Lung (tissue), 12 donors: ENCODE results near the gene PRSS48. TPM values are rescaled to one million over a fixed set of nuclear protein-coding genes. Genes with fewer than 3 reads are reported as not detected.
A peak's percentile ranks its signal among the peaks of the same experiment; 100 is the strongest.

Experiments used
- ATAC-seq: fragments of 200-7000 bp; cut with Tn5 transposase; one replicate; pipeline ENCODE4 v1.9.1; 2020; ENCODE audit warnings: moderate number of reproducible peaks; ENCODE audit not compliant: insufficient read depth, low FRiP score
- DNase-seq, 3 donors: peaks; one replicate each; pipeline ENCODE4 v3.0.0-alpha.2; 2013 to 2017
- H3K27ac ChIP-seq, 2 donors: one replicate each; pipeline ENCODE4 v1.5.1; 2013; ENCODE audit warnings: mild to moderate bottlenecking in 2 of 2, moderate library complexity in 2 of 2, control low read depth in 1 of 2, inconsistent platforms in 1 of 2, low read depth in 1 of 2, low read length in 1 of 2
- H3K27me3 ChIP-seq, 3 donors: one replicate each; pipeline ENCODE4 v1.5.1; 2013; ENCODE audit warnings: low read length in 2 of 3; ENCODE audit not compliant: control insufficient read depth in 3 of 3, insufficient read depth in 3 of 3
- H3K36me3 ChIP-seq, 4 donors: one replicate each; pipeline ENCODE4 v1.5.1; 2013; ENCODE audit warnings: low read length in 4 of 4, mild to moderate bottlenecking in 1 of 4, moderate library complexity in 1 of 4; ENCODE audit not compliant: control insufficient read depth in 4 of 4, insufficient read depth in 4 of 4
- H3K4me1 ChIP-seq, 5 donors: one replicate each; pipeline ENCODE4 v1.5.1; 2013; ENCODE audit warnings: low read length in 5 of 5, mild to moderate bottlenecking in 2 of 5, moderate library complexity in 1 of 5; ENCODE audit not compliant: control insufficient read depth in 5 of 5, insufficient read depth in 5 of 5
- H3K4me3 ChIP-seq: one replicate; pipeline ENCODE4 v1.5.1; 2013; ENCODE audit warnings: mild to moderate bottlenecking, control low read depth, moderate library complexity
- H3K9ac ChIP-seq, 2 donors: one replicate each; pipeline ENCODE4 v1.5.1; 2013; ENCODE audit warnings: low read length in 2 of 2, control low read depth in 1 of 2; ENCODE audit not compliant: insufficient read depth in 1 of 2
- H3K9me3 ChIP-seq, 4 donors: one replicate each; pipeline ENCODE4 v1.5.1; 2013; ENCODE audit warnings: low read length in 3 of 4, mild to moderate bottlenecking in 1 of 4, moderate library complexity in 1 of 4; ENCODE audit not compliant: control insufficient read depth in 4 of 4, insufficient read depth in 3 of 4
- WGBS, 2 donors: extraction: QIAGEN DNeasy Blood & Tissue Kit; methylation state at CpG; one replicate each; pipeline ENCODE4 v1.1.7; 2013; 5-methylcytosine and 5-hydroxymethylcytosine counted together
- polyA plus RNA-seq, 2 donors: library from polyadenylated mRNA; stranded (reverse); fragments of 200-250 nt; gene quantifications; one replicate each; pipeline ENCODE4 v1.2.1, GENCODE V29; 2013
- total RNA-seq, 2 donors: library from RNA; depleted of rRNA in 1 of 2; stranded (reverse); fragments of >200 nt in 1 of 2; gene quantifications; one replicate each; pipeline ENCODE4 v1.2.1, GENCODE V29; 2014 to 2021
- TF ChIP-seq, protein P1 (sequence below): IDR thresholded peaks from 2 replicates; pipeline ENCODE4 v1.5.1; 2012; ENCODE audit warnings: mild to moderate bottlenecking; ENCODE audit errors: control extremely low read depth, extremely low read depth
- donor health status: control.
- donor health status: control.
- donor health status: Bipolar disorder and iron deficiency.
- donor health status: healthy.
- donor health status: DM: yes; HTN: yes; CAD: no.

PRSS48 gene
- total and polyA plus RNA-seq, 4 donors, result not detected

DNA sequence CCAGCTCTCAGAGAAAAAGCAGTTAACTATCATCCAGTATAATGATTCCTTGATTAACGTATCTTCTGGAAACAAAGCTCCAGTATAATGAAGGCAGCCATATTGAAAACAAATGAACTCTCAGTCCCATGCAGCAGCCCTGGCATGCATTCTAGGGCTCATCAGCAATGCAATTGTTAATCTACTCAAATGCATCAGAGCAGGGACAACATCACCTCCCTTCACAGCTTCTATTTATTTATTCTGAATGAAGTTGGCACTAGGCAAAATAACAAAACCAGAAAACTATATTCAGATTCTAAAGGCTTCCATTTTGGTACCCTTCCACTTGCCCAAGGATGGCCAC lies 37.0 kb downstream of the PRSS48 start:
- WGBS, 2 donors, result 84 to 91% methylated on average over 1 of the region's 1 CpG
- TF ChIP-seq, protein P1, sequence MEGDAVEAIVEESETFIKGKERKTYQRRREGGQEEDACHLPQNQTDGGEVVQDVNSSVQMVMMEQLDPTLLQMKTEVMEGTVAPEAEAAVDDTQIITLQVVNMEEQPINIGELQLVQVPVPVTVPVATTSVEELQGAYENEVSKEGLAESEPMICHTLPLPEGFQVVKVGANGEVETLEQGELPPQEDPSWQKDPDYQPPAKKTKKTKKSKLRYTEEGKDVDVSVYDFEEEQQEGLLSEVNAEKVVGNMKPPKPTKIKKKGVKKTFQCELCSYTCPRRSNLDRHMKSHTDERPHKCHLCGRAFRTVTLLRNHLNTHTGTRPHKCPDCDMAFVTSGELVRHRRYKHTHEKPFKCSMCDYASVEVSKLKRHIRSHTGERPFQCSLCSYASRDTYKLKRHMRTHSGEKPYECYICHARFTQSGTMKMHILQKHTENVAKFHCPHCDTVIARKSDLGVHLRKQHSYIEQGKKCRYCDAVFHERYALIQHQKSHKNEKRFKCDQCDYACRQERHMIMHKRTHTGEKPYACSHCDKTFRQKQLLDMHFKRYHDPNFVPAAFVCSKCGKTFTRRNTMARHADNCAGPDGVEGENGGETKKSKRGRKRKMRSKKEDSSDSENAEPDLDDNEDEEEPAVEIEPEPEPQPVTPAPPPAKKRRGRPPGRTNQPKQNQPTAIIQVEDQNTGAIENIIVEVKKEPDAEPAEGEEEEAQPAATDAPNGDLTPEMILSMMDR, result no peak
- H3K9me3 ChIP-seq, result no peaks in the 10 kb centered on the region
- no peak for DNase-seq
- H3K4me3 ChIP-seq, result no peak overlapping the region
- no peaks in the 10 kb centered on the region for H3K36me3 ChIP-seq
- H3K27me3 ChIP-seq, result no peaks in the 10 kb centered on the region
- H3K9ac ChIP-seq, result no peak overlapping the region
- no peak for ATAC-seq
- peak overlapping the region in 1 of 2 donors; percentile 97 for H3K27ac ChIP-seq
- peaks cover 0 to 34% (median 0%) of the 10 kb centered on the region in 5 donors for H3K4me1 ChIP-seq

DNA sequence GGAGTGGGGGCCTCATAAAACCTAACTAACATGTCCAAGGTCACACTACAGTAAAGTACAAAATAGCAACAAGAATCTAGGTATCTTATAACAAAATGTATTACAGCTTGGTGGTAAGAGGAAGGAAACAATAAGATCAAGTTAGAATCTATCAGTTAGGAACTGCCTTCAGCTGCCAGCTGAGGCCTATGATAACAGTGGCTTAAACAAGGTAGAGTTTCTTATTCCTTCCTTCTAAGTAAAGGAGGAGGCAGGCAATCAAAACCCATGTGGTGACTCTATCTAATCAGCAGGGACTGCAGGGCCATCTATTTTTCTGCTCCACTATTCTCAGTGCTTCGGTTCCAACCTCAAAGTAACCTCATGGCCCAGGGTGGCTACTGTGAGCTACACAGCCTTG lies 37.5 kb downstream of the PRSS48 start:
- no peaks in the 10 kb centered on the region for H3K9me3 ChIP-seq
- TF ChIP-seq, protein P1, result no peak
- no peak for DNase-seq
- 76 to 89% methylated on average over 1 of the region's 1 CpG for WGBS, 2 donors
- H3K9ac ChIP-seq, result no peak overlapping the region
- H3K27ac ChIP-seq, result peak overlapping the region; percentile 30 to 97
- H3K4me1 ChIP-seq, result peaks cover 0 to 34% (median 0%) of the 10 kb centered on the region in 5 donors
- no peak for ATAC-seq
- H3K36me3 ChIP-seq, result no peaks in the 10 kb centered on the region
- no peaks in the 10 kb centered on the region for H3K27me3 ChIP-seq
- no peak overlapping the region for H3K4me3 ChIP-seq

DNA sequence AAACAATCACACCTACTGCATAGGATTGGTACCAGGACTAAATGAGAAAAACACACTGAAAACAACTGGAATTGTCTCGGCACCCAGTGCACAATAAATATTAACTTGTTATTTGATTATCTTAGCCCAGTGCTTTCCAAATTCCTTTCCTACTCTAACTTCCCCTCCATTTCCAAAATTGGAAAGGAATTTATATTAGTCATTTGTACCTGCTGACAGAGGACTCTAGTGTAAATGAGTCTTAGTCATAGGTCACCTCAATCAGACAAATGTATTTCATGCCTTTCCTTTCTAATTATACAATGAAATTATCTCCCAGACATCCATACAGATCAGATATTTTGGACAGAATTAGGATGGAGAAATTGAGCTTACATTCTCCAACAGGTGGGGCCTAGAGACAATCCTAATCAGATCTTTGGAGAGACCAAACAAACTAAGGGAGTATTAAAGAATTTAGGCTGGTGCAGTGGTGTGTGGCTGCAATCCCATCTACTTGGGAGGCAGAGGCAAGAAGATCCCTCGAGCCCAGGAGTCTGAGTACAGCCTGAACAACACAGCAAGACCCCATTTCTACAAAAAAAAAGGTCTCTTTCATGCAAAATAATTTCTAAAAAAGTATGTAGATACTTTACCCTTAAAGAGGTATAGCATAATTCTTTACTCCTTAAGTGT lies 38.4 kb downstream of the PRSS48 start:
- H3K27me3 ChIP-seq, result no peaks in the 10 kb centered on the region
- no peak for ATAC-seq
- TF ChIP-seq, protein P1, result no peak
- peaks cover 0 to 34% (median 0%) of the 10 kb centered on the region in 5 donors for H3K4me1 ChIP-seq
- H3K36me3 ChIP-seq, result no peaks in the 10 kb centered on the region
- H3K9ac ChIP-seq, result no peak overlapping the region
- H3K4me3 ChIP-seq, result no peak overlapping the region
- DNase-seq, result no peak
- 50 to 69% methylated on average over 2 of the region's 2 CpGs for WGBS, 2 donors
- peak overlapping the region; percentile 30 to 97 for H3K27ac ChIP-seq
- H3K9me3 ChIP-seq, result no peaks in the 10 kb centered on the region

DNA sequence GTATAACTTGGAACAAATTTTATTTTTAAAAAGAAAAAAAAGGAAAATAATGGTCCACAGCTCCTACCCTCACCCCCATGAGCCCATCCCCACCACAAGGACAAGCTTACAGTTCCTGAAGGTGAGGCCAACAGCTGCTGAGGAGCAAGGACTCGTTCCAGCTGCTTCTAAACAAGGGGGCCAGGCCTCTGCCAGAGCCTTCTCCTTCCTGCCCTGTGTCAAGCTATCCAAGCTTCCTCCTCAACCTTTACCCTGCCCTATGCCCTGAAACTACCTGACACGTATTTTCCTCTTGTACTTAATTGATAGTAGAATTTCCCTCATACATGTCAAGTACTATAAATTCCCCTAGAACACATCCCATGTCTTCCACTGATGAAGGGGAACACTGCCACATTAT lies 39.7 kb downstream of the PRSS48 start:
- TF ChIP-seq, protein P1, result no peak
- no peaks in the 10 kb centered on the region for H3K36me3 ChIP-seq
- ATAC-seq, result no peak
- H3K4me1 ChIP-seq, result peaks cover 0 to 35% (median 0%) of the 10 kb centered on the region in 5 donors
- WGBS, 2 donors, result 46 to 69% methylated on average over 2 of the region's 2 CpGs
- DNase-seq, result no peak
- no peak overlapping the region for H3K4me3 ChIP-seq
- no peaks in the 10 kb centered on the region for H3K9me3 ChIP-seq
- H3K9ac ChIP-seq, result no peak overlapping the region
- H3K27ac ChIP-seq, result peak overlapping the region in 1 of 2 donors; percentile 58
- H3K27me3 ChIP-seq, result no peaks in the 10 kb centered on the region
